HG02798 (cell line): Measurements from ENCODE around the gene HMGXB4.
"Not testable (repeated sequence)": the region's sequence is repeated elsewhere in the genome, so short reads cannot be mapped to it uniquely, and the experiment has no call there.

Source experiments
- ATAC-seq: cut with Tn5 transposase; IDR thresholded peaks from one replicate; pipeline ENCODE4 v1.9.1; 2021; ENCODE audit warnings: mild to moderate bottlenecking; ENCODE audit not compliant: unreplicated experiment, poor library complexity

The HMGXB4 gene, protein sequence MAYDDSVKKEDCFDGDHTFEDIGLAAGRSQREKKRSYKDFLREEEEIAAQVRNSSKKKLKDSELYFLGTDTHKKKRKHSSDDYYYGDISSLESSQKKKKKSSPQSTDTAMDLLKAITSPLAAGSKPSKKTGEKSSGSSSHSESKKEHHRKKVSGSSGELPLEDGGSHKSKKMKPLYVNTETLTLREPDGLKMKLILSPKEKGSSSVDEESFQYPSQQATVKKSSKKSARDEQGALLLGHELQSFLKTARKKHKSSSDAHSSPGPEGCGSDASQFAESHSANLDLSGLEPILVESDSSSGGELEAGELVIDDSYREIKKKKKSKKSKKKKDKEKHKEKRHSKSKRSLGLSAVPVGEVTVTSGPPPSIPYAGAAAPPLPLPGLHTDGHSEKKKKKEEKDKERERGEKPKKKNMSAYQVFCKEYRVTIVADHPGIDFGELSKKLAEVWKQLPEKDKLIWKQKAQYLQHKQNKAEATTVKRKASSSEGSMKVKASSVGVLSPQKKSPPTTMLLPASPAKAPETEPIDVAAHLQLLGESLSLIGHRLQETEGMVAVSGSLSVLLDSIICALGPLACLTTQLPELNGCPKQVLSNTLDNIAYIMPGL

GRCh38 chr22:35257321-35258190 lies at the start of gene HMGXB4:
HMGXB4 (plus strand) TSS chr22:35257493; CDS start chr22:35262391, 4,898 bp downstream.
- ATAC-seq: peak; percentile 88

GRCh38 chr22:35208003-35208402 lies 49.3 kb upstream of the HMGXB4 start:
- no peak for ATAC-seq

DNA sequence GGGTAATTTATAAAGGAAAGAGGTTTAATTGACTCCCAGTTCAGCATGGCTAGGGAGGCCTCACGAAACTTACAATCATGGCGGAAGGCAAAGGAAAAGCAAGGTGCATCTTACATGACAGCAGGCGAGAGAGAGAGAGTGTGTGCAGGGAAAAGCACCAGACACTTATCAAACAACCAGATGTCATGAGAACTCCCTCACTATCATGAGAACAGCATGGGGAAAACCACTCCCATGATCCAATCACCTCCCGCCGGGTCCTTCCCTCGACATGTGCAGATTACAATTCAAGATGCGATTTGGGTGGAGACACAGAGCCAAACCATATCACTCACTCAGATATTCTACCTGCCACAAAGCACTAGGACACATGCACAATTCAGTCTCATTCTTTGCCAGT lies 48.1 kb upstream of the HMGXB4 start:
- no peak for ATAC-seq

- no peak for ATAC-seq
Observed at GRCh38 chr22:35212009-35212408, 45.3 kb upstream of the HMGXB4 start.

- no peak for ATAC-seq
Observed at GRCh38 chr22:35212996-35213395, 44.3 kb upstream of the HMGXB4 start.

GRCh38 chr22:35214968-35215367 lies 42.3 kb upstream of the HMGXB4 start:
- no peak for ATAC-seq

DNA sequence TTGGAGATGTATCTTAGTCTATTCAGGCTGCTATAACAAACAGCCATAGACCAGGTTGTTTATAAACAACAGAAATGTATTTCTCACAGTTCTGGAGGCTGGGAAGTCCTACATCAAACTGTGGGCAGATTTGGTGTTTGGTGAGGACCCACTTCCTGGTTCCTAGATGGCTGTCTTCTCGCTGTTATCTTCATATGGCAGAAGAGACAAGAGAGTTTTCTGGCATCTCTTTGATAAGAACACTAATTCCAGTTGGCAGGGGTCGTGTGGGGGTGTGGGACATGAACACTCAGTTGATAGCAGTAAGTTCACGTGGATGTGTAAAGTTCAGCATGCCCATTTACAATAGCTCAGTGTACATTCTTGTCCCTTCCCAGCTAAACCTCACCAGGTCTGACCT lies 41.3 kb upstream of the HMGXB4 start:
- ATAC-seq: no peak

- ATAC-seq: no peak
Observed at GRCh38 chr22:35217527-35217926, 39.8 kb upstream of the HMGXB4 start.

DNA sequence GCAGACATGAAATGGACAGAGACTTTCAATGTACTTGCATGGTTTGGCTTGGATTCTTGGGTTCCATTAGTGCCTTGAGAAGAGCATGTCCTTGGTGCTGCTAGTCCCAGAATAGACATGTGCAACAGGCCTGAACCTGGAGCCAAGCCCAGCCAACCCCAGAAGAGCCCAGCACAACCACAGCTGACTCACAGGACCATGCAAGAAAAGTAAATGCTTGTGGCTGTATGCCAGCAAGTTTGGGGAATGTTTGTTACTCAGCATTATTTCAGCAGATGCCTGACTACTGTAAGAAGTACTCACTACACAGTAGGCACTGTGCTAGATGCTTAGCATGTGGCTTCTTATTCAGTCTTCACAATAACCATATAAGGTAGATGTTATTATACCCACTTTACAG lies 39.2 kb upstream of the HMGXB4 start:
- no peak for ATAC-seq

- ATAC-seq: no peak
Observed at GRCh38 chr22:35219012-35219411, 38.3 kb upstream of the HMGXB4 start.

DNA sequence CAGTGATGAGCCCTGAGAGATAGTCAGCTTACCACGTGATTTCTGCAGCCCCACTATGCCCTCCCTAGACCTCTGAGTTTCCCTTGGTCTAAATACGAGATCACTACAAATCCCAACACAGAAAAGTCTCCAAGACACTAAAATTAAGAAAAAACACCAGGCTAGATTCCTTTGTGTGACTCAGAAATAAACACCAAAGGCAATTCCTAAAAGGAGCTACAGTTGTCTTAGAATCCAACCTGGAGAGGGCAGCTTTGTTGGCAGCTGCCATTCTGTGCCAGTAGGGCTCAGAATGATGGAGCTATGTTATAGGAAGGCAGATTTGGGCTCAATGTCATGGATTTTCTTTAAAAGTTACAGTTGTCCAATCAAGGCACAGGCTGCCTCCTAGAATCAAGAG lies 37.1 kb upstream of the HMGXB4 start:
- no peak for ATAC-seq

DNA sequence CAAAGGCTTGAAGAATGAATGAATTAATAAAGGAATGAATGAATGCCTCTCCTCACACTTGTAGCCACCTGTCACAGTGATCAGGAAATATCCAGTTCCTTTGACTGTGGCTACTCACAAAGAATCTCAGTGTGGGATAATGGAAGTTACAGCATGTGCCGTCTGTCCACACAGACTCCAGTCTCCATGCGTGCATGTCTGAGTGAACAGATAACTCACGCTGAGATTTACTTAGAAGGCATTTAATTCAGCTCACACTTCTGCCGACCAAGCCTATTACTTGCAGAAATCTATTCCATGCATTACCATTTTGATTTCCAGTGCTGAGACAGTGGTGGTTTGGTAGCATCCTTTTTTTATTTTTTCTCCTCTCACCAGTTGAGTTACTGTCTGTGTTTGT lies 32.3 kb upstream of the HMGXB4 start:
- ATAC-seq: no peak

- ATAC-seq: no peak
Observed at GRCh38 chr22:35226958-35227647, 30.2 kb upstream of the HMGXB4 start.

GRCh38 chr22:35229865-35230264 lies 27.4 kb upstream of the HMGXB4 start:
- ATAC-seq: no peak

DNA sequence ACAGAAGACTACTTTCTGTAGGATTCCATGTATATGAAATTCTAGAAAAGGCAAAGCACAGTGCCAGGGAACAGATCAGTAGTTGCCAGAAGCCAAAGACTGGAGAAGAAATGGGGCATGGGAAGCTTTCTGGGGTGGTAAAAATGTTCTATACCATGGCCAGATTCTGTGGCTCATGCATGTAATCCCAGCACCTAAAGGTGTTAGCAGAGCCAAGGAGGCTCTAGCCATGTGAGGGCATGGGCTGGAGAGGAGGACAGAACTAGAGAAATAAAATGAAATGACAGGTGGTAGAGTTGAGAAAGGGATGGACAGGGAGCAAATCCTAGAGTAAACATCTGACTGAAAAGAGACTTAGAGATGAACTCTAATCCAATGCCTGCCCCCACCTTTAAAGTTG lies 26.9 kb upstream of the HMGXB4 start:
- no peak for ATAC-seq

DNA sequence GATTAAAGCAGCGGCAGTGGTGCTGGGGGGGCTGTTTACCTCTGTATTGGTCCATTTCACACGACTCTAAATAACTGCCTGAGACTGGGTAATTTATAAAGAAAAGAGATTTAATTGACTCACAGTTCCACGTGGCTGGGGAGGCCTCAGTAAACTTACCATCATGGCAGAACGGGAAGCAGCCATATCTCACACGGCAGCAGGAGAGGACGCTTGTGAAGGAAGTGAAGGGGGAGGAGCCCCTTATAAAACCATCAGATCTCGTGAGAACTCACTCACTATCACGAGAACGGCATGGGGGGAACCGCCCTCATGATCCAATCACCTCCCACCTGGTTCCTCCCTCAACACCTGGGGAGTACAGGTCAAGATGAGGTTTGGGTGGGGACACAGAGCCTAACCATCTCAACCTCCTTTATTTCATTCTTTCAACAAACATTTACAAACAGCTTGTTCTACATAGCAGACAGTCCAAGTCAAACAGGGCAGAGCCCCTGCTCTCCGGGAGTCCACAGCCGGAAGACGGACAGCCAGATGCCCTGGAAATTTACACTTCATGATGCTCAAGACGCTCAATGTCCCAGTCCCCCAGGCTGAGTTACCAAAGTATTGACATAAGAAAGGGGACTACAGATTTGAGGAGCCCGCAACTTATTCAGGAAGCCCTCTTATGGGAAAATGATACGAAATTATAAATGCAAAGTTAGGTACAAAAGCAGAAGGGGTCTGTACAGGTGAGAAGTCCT lies 26.3 kb upstream of the HMGXB4 start:
- no peak for ATAC-seq

DNA sequence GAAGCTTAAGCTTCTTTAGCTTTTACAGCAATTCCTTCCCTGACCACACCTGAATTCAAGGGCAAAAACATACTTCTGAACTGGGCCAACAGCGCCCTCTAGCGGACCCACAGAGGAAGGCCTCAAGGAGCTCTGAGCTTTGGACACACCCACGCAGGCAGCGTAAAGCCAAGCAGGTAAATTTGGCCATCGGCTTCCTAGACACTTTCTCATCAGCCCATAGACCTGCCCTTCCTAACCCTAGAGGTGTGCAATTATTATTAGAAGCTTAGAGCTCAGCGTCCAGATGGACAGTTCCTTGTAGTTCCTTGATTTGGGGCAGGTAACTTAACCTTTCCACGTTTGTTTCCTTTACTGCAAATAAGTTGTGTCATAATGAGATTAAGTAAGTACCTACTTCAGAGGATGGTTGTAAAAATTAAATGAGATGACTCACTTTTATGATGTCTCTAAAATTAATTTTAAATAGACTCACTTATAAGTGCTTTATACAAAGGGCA lies 25.7 kb upstream of the HMGXB4 start:
- ATAC-seq: no peak

DNA sequence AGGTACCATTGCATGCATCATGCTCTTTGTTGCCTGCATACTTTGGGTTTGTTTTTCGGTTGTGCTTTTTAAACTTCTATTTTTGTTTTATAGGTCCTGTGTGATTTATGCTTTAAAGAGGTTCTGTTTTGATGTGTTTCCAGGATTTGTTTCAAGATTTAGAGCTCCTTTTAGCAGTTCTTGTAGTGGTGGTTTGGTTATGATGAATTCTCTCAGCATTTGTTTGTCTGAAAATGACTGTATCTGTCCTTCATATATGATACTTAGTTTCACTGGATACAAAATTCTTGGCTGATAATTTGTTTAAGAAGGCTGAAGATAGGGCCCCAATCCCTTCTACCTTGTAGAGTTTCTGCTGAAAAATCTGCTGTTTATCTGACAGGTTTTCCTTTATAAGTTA lies 18.5 kb upstream of the HMGXB4 start:
- not testable (repeated sequence) for ATAC-seq

GRCh38 chr22:35244507-35244906 lies 12.8 kb upstream of the HMGXB4 start:
- not testable (repeated sequence) for ATAC-seq

GRCh38 chr22:35250156-35250555 lies 7.1 kb upstream of the HMGXB4 start:
- no peak for ATAC-seq
